ENCODE data around the gene RAB28. TPM values are rescaled to one million over a fixed set of nuclear protein-coding genes. Genes with fewer than 3 reads are reported as not detected.

Gene RAB28
- total RNA-seq, 1 donor from 2014 or later: 67.3 TPM

DNA sequence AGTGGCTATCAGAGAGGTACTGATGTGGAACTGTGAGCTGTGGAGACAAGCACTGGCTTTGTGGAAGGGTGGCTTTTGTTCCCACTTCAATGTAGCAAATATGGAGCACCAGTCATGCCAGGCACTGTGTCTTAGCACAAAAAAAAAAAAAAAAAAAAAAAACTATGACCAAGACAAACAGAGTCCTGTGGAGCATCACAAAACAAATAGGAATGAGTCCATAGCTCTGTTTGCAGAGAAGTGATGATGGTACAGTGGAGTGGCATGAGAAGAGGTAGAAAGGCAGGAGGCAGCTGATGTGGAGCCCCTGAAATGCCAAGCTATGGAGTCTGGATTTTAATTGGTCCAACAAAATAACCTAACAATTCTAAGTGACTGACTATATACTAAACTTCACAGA, 116.9 kb downstream of the RAB28 start:
- no peak overlapping the region for H3K4me3 Mint-ChIP-seq
- TF ChIP-seq EZH2phosphoT487 (IDR thresholded peaks at IDR 0.05): no peak
- no peak for TF ChIP-seq CTCF (IDR thresholded peaks at IDR 0.05)
- no peak for TF ChIP-seq EZH2 (IDR thresholded peaks at IDR 0.05)
- H3K36me3 Mint-ChIP-seq: peaks cover 19% of the 10 kb centered on the region

DNA sequence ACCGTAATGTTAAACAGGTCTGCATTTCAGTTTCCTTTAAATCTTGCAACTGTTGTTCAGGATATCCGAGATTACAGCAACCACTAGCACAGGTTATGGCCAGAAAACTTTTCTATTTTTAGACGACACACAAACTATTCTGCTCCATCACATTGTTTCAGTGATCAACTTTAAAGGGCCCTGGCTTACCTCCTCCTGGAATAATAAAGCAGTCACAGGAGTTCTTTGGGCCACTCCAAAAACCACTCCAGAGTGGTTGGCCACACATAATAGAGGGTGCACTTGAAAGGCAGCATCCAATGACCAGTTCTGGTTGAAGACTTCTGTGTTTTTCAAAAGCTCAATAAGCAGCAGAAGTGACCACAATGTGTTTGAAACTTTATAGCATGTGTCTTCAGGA, 118.9 kb downstream of the RAB28 start:
- peaks cover 3% of the 10 kb centered on the region for H3K4me1 ChIP-seq
- no peak overlapping the region for H3K27ac ChIP-seq
- H2AFZ ChIP-seq (replicated peaks): no peak overlapping the region
- no peak overlapping the region for H3K27ac Mint-ChIP-seq
- no peak overlapping the region for H3K4me2 ChIP-seq
- no peaks in the 10 kb centered on the region for H3F3A ChIP-seq (ENCODE audit: low read depth)
- H3K4me1 Mint-ChIP-seq: peaks cover 12% of the 10 kb centered on the region
- peaks cover 23% of the 10 kb centered on the region for H3K36me3 Mint-ChIP-seq
- no peaks in the 10 kb centered on the region for H3K9me3 Mint-ChIP-seq
- no peaks in the 10 kb centered on the region for H3K36me3 ChIP-seq
- H3K9ac ChIP-seq: no peak overlapping the region
- H3K27me3 Mint-ChIP-seq (ENCODE audit: insufficient read depth, low read depth): peaks cover 2% of the 10 kb centered on the region
- TF ChIP-seq CTCF (IDR thresholded peaks at IDR 0.05) (no peak), EZH2 (IDR thresholded peaks at IDR 0.05) (no peak), EZH2phosphoT487 (IDR thresholded peaks at IDR 0.05) (no peak)
- H3K27me3 ChIP-seq: no peaks in the 10 kb centered on the region
- H3K9me3 ChIP-seq (ENCODE audit: low read depth): no peaks in the 10 kb centered on the region
- DNase-seq (ENCODE audit: low spot score): no peak
- H4K20me1 ChIP-seq (ENCODE audit: low read depth): no peaks in the 10 kb centered on the region
- no peaks in the 10 kb centered on the region for H3K79me2 ChIP-seq (ENCODE audit: low read depth)
- H3K4me3 ChIP-seq: no peak overlapping the region
- H3K4me3 Mint-ChIP-seq: no peak overlapping the region

More for the DNA sequence above, 116.9 kb downstream of the RAB28 start:
- Histone ChIP-seq H3F3A (ENCODE audit: low read depth) (no peaks in the 10 kb centered on the region), H3K27me3 (no peaks in the 10 kb centered on the region), H3K9ac (no peak overlapping the region), H3K9me3 (ENCODE audit: low read depth) (no peaks in the 10 kb centered on the region), H2AFZ (replicated peaks) (no peak overlapping the region), H3K79me2 (ENCODE audit: low read depth) (no peaks in the 10 kb centered on the region), H4K20me1 (ENCODE audit: low read depth) (no peaks in the 10 kb centered on the region), H3K27ac (no peak overlapping the region), H3K4me3 (no peak overlapping the region), H3K4me2 (no peak overlapping the region), H3K36me3 (no peaks in the 10 kb centered on the region), H3K4me1 (no peaks in the 10 kb centered on the region)
- peaks cover 2% of the 10 kb centered on the region for H3K4me1 Mint-ChIP-seq
- no peak overlapping the region for H3K27ac Mint-ChIP-seq
- DNase-seq (ENCODE audit: low spot score): no peak
- no peaks in the 10 kb centered on the region for H3K9me3 Mint-ChIP-seq
- peaks cover 2% of the 10 kb centered on the region for H3K27me3 Mint-ChIP-seq (ENCODE audit: insufficient read depth, low read depth)

- DNase-seq (ENCODE audit: low spot score): no peak
- Mint-ChIP-seq H3K27ac (no peak overlapping the region), H3K4me1 (peaks cover 12% of the 10 kb centered on the region), H3K9me3 (no peaks in the 10 kb centered on the region), H3K27me3 (ENCODE audit: insufficient read depth, low read depth) (peaks cover 4% of the 10 kb centered on the region), H3K36me3 (peaks cover 24% of the 10 kb centered on the region), H3K4me3 (no peak overlapping the region)
- H3K9ac ChIP-seq: no peak overlapping the region
- H3K4me2 ChIP-seq: no peak overlapping the region
- TF ChIP-seq EZH2 (IDR thresholded peaks at IDR 0.05): no peak
- no peak for TF ChIP-seq CTCF (IDR thresholded peaks at IDR 0.05)
- TF ChIP-seq EZH2phosphoT487 (IDR thresholded peaks at IDR 0.05): no peak
- no peaks in the 10 kb centered on the region for H3K79me2 ChIP-seq (ENCODE audit: low read depth)
- H2AFZ ChIP-seq (replicated peaks): no peak overlapping the region
- H3K36me3 ChIP-seq: no peaks in the 10 kb centered on the region
- peaks cover 3% of the 10 kb centered on the region for H3K4me1 ChIP-seq
- H4K20me1 ChIP-seq (ENCODE audit: low read depth): no peaks in the 10 kb centered on the region
- no peaks in the 10 kb centered on the region for H3K27me3 ChIP-seq
- no peak overlapping the region for H3K4me3 ChIP-seq
- H3F3A ChIP-seq (ENCODE audit: low read depth): no peaks in the 10 kb centered on the region
- no peaks in the 10 kb centered on the region for H3K9me3 ChIP-seq (ENCODE audit: low read depth)
- H3K27ac ChIP-seq: no peak overlapping the region
Measured at GRCh38 chr4:13364653-13365052, 119.5 kb downstream of the RAB28 start.
